Measurements from ENCODE around the gene PSD4.

The PSD4 gene

GRCh38 chr2:113219092-113219441 is 45.3 kb downstream of the PSD4 start:
- no peaks in the 10 kb centered on the region for H3K36me3 Mint-ChIP-seq
- DNase-seq (ENCODE audit: low spot score in 2 of 2) (no peak), ATAC-seq (ENCODE audit: low read depth) (no peak)
- no peak overlapping the region for H3K27ac Mint-ChIP-seq
- no peak overlapping the region for H3K4me3 Mint-ChIP-seq
- peaks cover 12% of the 10 kb centered on the region for H3K4me1 Mint-ChIP-seq
- H3K27me3 Mint-ChIP-seq: peaks cover 5% of the 10 kb centered on the region
- H3K9me3 Mint-ChIP-seq: no peaks in the 10 kb centered on the region

- Mint-ChIP-seq H3K27ac (no peak overlapping the region), H3K36me3 (peaks cover 1% of the 10 kb centered on the region), H3K4me1 (peaks cover 14% of the 10 kb centered on the region), H3K27me3 (peaks cover 5% of the 10 kb centered on the region), H3K4me3 (no peak overlapping the region), H3K9me3 (no peaks in the 10 kb centered on the region)
- ATAC-seq (ENCODE audit: low read depth) (no peak), DNase-seq (ENCODE audit: low spot score in 2 of 2) (no peak)
Measured at GRCh38 chr2:113219525-113219888, 45.7 kb downstream of the PSD4 start.

- no peak for ATAC-seq (ENCODE audit: low read depth)
- Mint-ChIP-seq H3K27ac (no peak overlapping the region), H3K4me1 (peaks cover 14% of the 10 kb centered on the region), H3K36me3 (peaks cover 2% of the 10 kb centered on the region), H3K4me3 (no peak overlapping the region), H3K27me3 (peaks cover 1% of the 10 kb centered on the region), H3K9me3 (no peaks in the 10 kb centered on the region)
- DNase-seq (ENCODE audit: low spot score in 2 of 2): no peak
Measured at GRCh38 chr2:113219889-113220641, 46.3 kb downstream of the PSD4 start.

GRCh38 chr2:113220970-113221708 is 47.4 kb downstream of the PSD4 start:
- Mint-ChIP-seq H3K27ac (no peak overlapping the region), H3K36me3 (peaks cover 2% of the 10 kb centered on the region), H3K4me1 (peaks cover 14% of the 10 kb centered on the region), H3K27me3 (peaks cover 1% of the 10 kb centered on the region), H3K4me3 (no peak overlapping the region), H3K9me3 (no peaks in the 10 kb centered on the region)
- ATAC-seq (ENCODE audit: low read depth) (no peak), DNase-seq (ENCODE audit: low spot score in 2 of 2) (no peak)

GRCh38 chr2:113221846-113222245 is 48.1 kb downstream of the PSD4 start:
- Mint-ChIP-seq H3K9me3 (no peaks in the 10 kb centered on the region), H3K36me3 (peaks cover 2% of the 10 kb centered on the region), H3K27ac (no peak overlapping the region), H3K27me3 (peaks cover 1% of the 10 kb centered on the region), H3K4me1 (peaks cover 14% of the 10 kb centered on the region), H3K4me3 (no peak overlapping the region)
- ATAC-seq (ENCODE audit: low read depth) (no peak), DNase-seq (ENCODE audit: low spot score in 2 of 2) (no peak)

- ATAC-seq (ENCODE audit: low read depth) (no peak), DNase-seq (ENCODE audit: low spot score in 2 of 2) (no peak)
- Mint-ChIP-seq H3K4me3 (no peak overlapping the region), H3K27me3 (no peaks in the 10 kb centered on the region), H3K36me3 (peaks cover 2% of the 10 kb centered on the region), H3K9me3 (no peaks in the 10 kb centered on the region), H3K4me1 (peaks cover 2% of the 10 kb centered on the region), H3K27ac (no peak overlapping the region)
Measured at GRCh38 chr2:113223813-113224212, 50.0 kb downstream of the PSD4 start.

GRCh38 chr2:113224647-113225236 is 51.0 kb downstream of the PSD4 start:
- no peak for DNase-seq (ENCODE audit: low spot score in 2 of 2)
- no peaks in the 10 kb centered on the region for H3K9me3 Mint-ChIP-seq
- H3K4me1 Mint-ChIP-seq: peaks cover 2% of the 10 kb centered on the region
- H3K4me3 Mint-ChIP-seq: no peak overlapping the region
- H3K36me3 Mint-ChIP-seq: peaks cover 2% of the 10 kb centered on the region
- no peaks in the 10 kb centered on the region for H3K27me3 Mint-ChIP-seq
- H3K27ac Mint-ChIP-seq: no peak overlapping the region
- ATAC-seq (ENCODE audit: low read depth): no peak

GRCh38 chr2:113225263-113226259 is 51.8 kb downstream of the PSD4 start:
- H3K27me3 Mint-ChIP-seq: no peaks in the 10 kb centered on the region
- H3K9me3 Mint-ChIP-seq: no peaks in the 10 kb centered on the region
- peaks cover 2% of the 10 kb centered on the region for H3K4me1 Mint-ChIP-seq
- DNase-seq (ENCODE audit: low spot score in 2 of 2): no peak
- H3K4me3 Mint-ChIP-seq: no peak overlapping the region
- H3K27ac Mint-ChIP-seq: no peak overlapping the region
- no peak for ATAC-seq (ENCODE audit: low read depth)
- H3K36me3 Mint-ChIP-seq: peaks cover 2% of the 10 kb centered on the region

- ATAC-seq (ENCODE audit: low read depth): no peak
- Mint-ChIP-seq H3K27ac (no peak overlapping the region), H3K4me1 (peaks cover 2% of the 10 kb centered on the region)
Measured at GRCh38 chr2:113226462-113226861, 52.7 kb downstream of the PSD4 start.

GRCh38 chr2:113227290-113227689 is 53.5 kb downstream of the PSD4 start:
- no peak overlapping the region for H3K4me3 Mint-ChIP-seq
- no peaks in the 10 kb centered on the region for H3K9me3 Mint-ChIP-seq
- no peak overlapping the region for H3K27ac Mint-ChIP-seq
- H3K36me3 Mint-ChIP-seq: peaks cover 2% of the 10 kb centered on the region
- H3K4me1 Mint-ChIP-seq: peaks cover 2% of the 10 kb centered on the region
- H3K27me3 Mint-ChIP-seq: no peaks in the 10 kb centered on the region
- ATAC-seq (ENCODE audit: low read depth): no peak
- DNase-seq (ENCODE audit: low spot score in 2 of 2): no peak

More at GRCh38 chr2:113226462-113226861, 52.7 kb downstream of the PSD4 start:
- Mint-ChIP-seq H3K36me3 (peaks cover 2% of the 10 kb centered on the region), H3K9me3 (no peaks in the 10 kb centered on the region), H3K27me3 (no peaks in the 10 kb centered on the region), H3K4me3 (no peak overlapping the region)
- DNase-seq (ENCODE audit: low spot score in 2 of 2): no peak

- ATAC-seq (ENCODE audit: low read depth) (no peak), DNase-seq (ENCODE audit: low spot score in 2 of 2) (no peak)
- H3K27me3 Mint-ChIP-seq: no peaks in the 10 kb centered on the region
- H3K36me3 Mint-ChIP-seq: peaks cover 2% of the 10 kb centered on the region
- H3K9me3 Mint-ChIP-seq: no peaks in the 10 kb centered on the region
- no peak overlapping the region for H3K27ac Mint-ChIP-seq
- H3K4me1 Mint-ChIP-seq: peaks cover 2% of the 10 kb centered on the region
- H3K4me3 Mint-ChIP-seq: no peak overlapping the region
Measured at GRCh38 chr2:113227698-113228097, 53.9 kb downstream of the PSD4 start.

GRCh38 chr2:113228351-113228750 is 54.6 kb downstream of the PSD4 start:
- no peaks in the 10 kb centered on the region for H3K9me3 Mint-ChIP-seq
- no peak for ATAC-seq (ENCODE audit: low read depth)
- DNase-seq (ENCODE audit: low spot score in 2 of 2): no peak

GRCh38 chr2:113228991-113229716 is 55.4 kb downstream of the PSD4 start:
- ATAC-seq (ENCODE audit: low read depth): no peak
- Mint-ChIP-seq H3K36me3 (peaks cover 2% of the 10 kb centered on the region), H3K9me3 (no peaks in the 10 kb centered on the region), H3K4me1 (peaks cover 2% of the 10 kb centered on the region), H3K4me3 (no peak overlapping the region), H3K27me3 (peaks cover 1% of the 10 kb centered on the region), H3K27ac (no peak overlapping the region)
- DNase-seq (ENCODE audit: low spot score in 2 of 2): no peak

More at GRCh38 chr2:113228351-113228750, 54.6 kb downstream of the PSD4 start:
- Mint-ChIP-seq H3K4me1 (peaks cover 2% of the 10 kb centered on the region), H3K4me3 (no peak overlapping the region), H3K27me3 (peaks cover 1% of the 10 kb centered on the region), H3K27ac (no peak overlapping the region), H3K36me3 (peaks cover 2% of the 10 kb centered on the region)
